HepG2 (cell line): ENCODE measurements around the gene CASS4. TPM values are rescaled to one million over a fixed set of nuclear protein-coding genes. Genes with fewer than 3 reads are reported as not detected.
A peak's percentile ranks its signal among the peaks of the same experiment; 100 is the strongest.

ENCODE experiments used
- ATAC-seq: fragments of 200-7000 bp; cut with Tn5 transposase; 3 replicates; pipeline ENCODE4 v1.9.1; 2020; ENCODE audit warnings: mild to moderate bottlenecking, moderate library complexity
- BruUV-seq: library from RNA; stranded (reverse); fragments of 400-500 nt; replicated peaks from 2 replicates; lab custom pipeline; 2021; lab: Mats Ljungman, UMichigan
- CTCF ChIA-PET: fragments of 300-600 bp; formaldehyde crosslinking; extraction: SDS; loops from one replicate; lab custom pipeline; 2021; ENCODE audit warnings: low total read pairs, inconsistent platforms, low intra/inter-chr PET ratio; lab: Yijun Ruan, JAX
- POLR2A ChIA-PET: fragments of 350-600 bp; sonication (Branson Sonifier 250); formaldehyde crosslinking; loops from one replicate; lab custom pipeline; 2020; ENCODE audit warnings: antibody characterized with exemption, inconsistent platforms; lab: Yijun Ruan, JAX
- DNase-seq: peaks from one replicate; pipeline ENCODE4 v3.0.0-alpha.2; 2015; ENCODE audit warnings: low spot score
- FAIRE-seq: peaks from 3 replicates; lab custom pipeline; 2011; peaks lifted over from hg19 to GRCh38; lab: Jason Lieb, UNC
- H2AFZ ChIP-seq: one replicate; pipeline ENCODE4 v1.6.1; 2011; ENCODE audit warnings: low read length, inconsistent platforms
- H3K27ac ChIP-seq: fragments of 300-600 bp; 3 replicates; pipeline ENCODE4 v1.8.0; 2011; ENCODE audit warnings: mixed run types, mild to moderate bottlenecking, mixed read lengths, low read length, inconsistent platforms; ENCODE audit not compliant: insufficient read depth; ENCODE audit errors: extremely low read length
- H3K27me3 ChIP-seq, 2 experiments: fragments of 200-600 bp in 1 of 2; 2 replicates in 1 of 2; 3 replicates in 1 of 2; pipeline versions ENCODE4 v1.6.0 to v1.8.0; 2011; ENCODE audit warnings: low read length in 2 of 2, mild to moderate bottlenecking in 2 of 2, moderate library complexity in 2 of 2, inconsistent platforms in 1 of 2; ENCODE audit not compliant: insufficient read depth in 2 of 2, control insufficient read depth in 1 of 2
- H3K36me3 ChIP-seq, 2 experiments: fragments of 200-600 bp in 1 of 2; replicated peaks in 1 of 2; 2 replicates in 1 of 2; 3 replicates in 1 of 2; pipeline versions ENCODE4 v1.5.1 to v1.8.0; 2011; ENCODE audit warnings: low read length in 2 of 2, inconsistent platforms in 1 of 2; ENCODE audit not compliant: insufficient read depth in 2 of 2, control insufficient read depth in 1 of 2
- H3K4me1 ChIP-seq: 2 replicates; pipeline ENCODE4 v1.5.1; 2012; ENCODE audit warnings: low read length, inconsistent platforms; ENCODE audit not compliant: insufficient read depth
- H3K4me2 ChIP-seq: 2 replicates; pipeline ENCODE4 v1.6.0; 2011; ENCODE audit warnings: low read depth, low read length, inconsistent platforms
- H3K4me3 ChIP-seq, 3 experiments: fragments of 200-600 bp in 1 of 3; sonication (generic), shearing (Covaris generic) in 1 of 3; replicated peaks in 1 of 3; 2 replicates each; pipeline ENCODE4 v1.5.1; 2011 to 2016; ENCODE audit warnings: low read length in 3 of 3, inconsistent platforms in 2 of 3, low read depth in 2 of 3, mild to moderate bottlenecking in 2 of 3, control low read depth in 1 of 3, mixed read lengths in 1 of 3; ENCODE audit not compliant: insufficient read depth in 1 of 3
- H3K79me2 ChIP-seq: one replicate; pipeline ENCODE4 v1.6.1; 2011; ENCODE audit warnings: low read length, inconsistent platforms; ENCODE audit not compliant: insufficient read depth
- H3K9ac ChIP-seq: 2 replicates; pipeline ENCODE4 v1.6.0; 2011; ENCODE audit warnings: mild to moderate bottlenecking, low read depth, low read length, inconsistent platforms; ENCODE audit not compliant: insufficient read depth
- H3K9me3 ChIP-seq: 2 replicates; pipeline ENCODE4 v1.5.1; 2012; ENCODE audit warnings: mild to moderate bottlenecking, low read length
- H4K20me1 ChIP-seq: 2 replicates; pipeline ENCODE4 v1.6.0; 2011; ENCODE audit warnings: inconsistent platforms, mild to moderate bottlenecking, low read length, moderate library complexity; ENCODE audit not compliant: insufficient read depth
- AGO2 ChIP-seq: fragments of 200-400 bp; formaldehyde crosslinking; optimal IDR thresholded peaks from 2 replicates; pipeline ENCODE3; 2017; ENCODE audit warnings: mild to moderate bottlenecking, low read depth, low read length, moderate library complexity
- MED1 ChIP-seq: sonication (generic); formaldehyde crosslinking; IDR thresholded peaks from 2 replicates; pipeline ENCODE4 v1.4.0; 2020; ENCODE audit warnings: missing genetic modification reagents
- NFE2L2 ChIP-seq: fragments of 150-350 bp; IDR thresholded peaks from 2 replicates; pipeline ENCODE4 v1.6.1; 2014; ENCODE audit warnings: low read length
- PHF20 ChIP-seq: sonication (generic); formaldehyde crosslinking; IDR thresholded peaks from 2 replicates; pipeline ENCODE4 v1.5.0; 2020; ENCODE audit warnings: mild to moderate bottlenecking, missing genetic modification reagents
- SMARCC2 ChIP-seq: fragments of 450-650 bp; IDR thresholded peaks from 2 replicates; pipeline ENCODE4 v1.6.1; 2017; ENCODE audit warnings: antibody characterized with exemption, mild to moderate bottlenecking
- STAG1 ChIP-seq: sonication (generic); formaldehyde crosslinking; IDR thresholded peaks from 2 replicates; pipeline ENCODE4 v1.4.0; 2020; ENCODE audit warnings: missing genetic modification reagents
- TCF12 ChIP-seq, 2 experiments: fragments of 450-650 bp in 1 of 2; sonication (generic) in 1 of 2; formaldehyde crosslinking in 1 of 2; IDR thresholded peaks; 2 replicates each; pipeline versions ENCODE4 v1.6.1 to v1.8.0; 2017 to 2022; ENCODE audit warnings: antibody characterized with exemption in 1 of 2, mild to moderate bottlenecking in 1 of 2, missing genetic modification reagents in 1 of 2, moderate library complexity in 1 of 2
- XRCC5 ChIP-seq: fragments of 200-400 bp; formaldehyde crosslinking; optimal IDR thresholded peaks from 2 replicates; pipeline ENCODE3; 2017; ENCODE audit warnings: mild to moderate bottlenecking, low read length
- ZNF101 ChIP-seq: sonication (generic); formaldehyde crosslinking; IDR thresholded peaks from 2 replicates; pipeline ENCODE4 v1.4.0; 2020; ENCODE audit warnings: mild to moderate bottlenecking, low read depth, missing genetic modification reagents, borderline replicate concordance
- ZNF264 ChIP-seq: sonication (generic); formaldehyde crosslinking; IDR thresholded peaks from 2 replicates; pipeline ENCODE4 v1.4.0; 2020; ENCODE audit warnings: missing genetic modification reagents
- ZNF713 ChIP-seq: sonication (generic); formaldehyde crosslinking; IDR thresholded peaks from 2 replicates; pipeline ENCODE4 v1.4.0; 2020; ENCODE audit warnings: mild to moderate bottlenecking, missing genetic modification reagents
- WGBS: methylation state at CpG from one replicate; pipeline ENCODE4 v1.1.6; 2017; ENCODE audit warnings: low lambda C conversion rate; 5-methylcytosine and 5-hydroxymethylcytosine counted together
- in situ Hi-C: cut with HindIII; loops from 2 replicates; pipeline ENCODE4 v1.10.0; 2017; ENCODE audit warnings: low pct_unique_long_range_greater_than_20kb; ENCODE audit not compliant: extremely low pct_ligation_motif_present
- intact Hi-C: fragments of 100-400 bp; cut with micrococcal nuclease; formaldehyde crosslinking; loops from one replicate; pipeline ENCODE4 v1.10.0; 2022; ENCODE audit not compliant: unreplicated experiment
- polyA plus RNA-seq, 8 experiments: library from polyadenylated mRNA; depleted of rRNA in 3 of 8; stranded (reverse) in 7 of 8; unstranded in 1 of 8; fragments of >200 nt; fragmentation: Illumina TruSeq in 4 of 8; extraction: Trizol in 4 of 8; gene quantifications; 2 replicates each; pipeline versions ENCODE4 v1.2.1 to v1.2.3, GENCODE V29; 2011 to 2016; ENCODE audit warnings: low read depth in 4 of 8, missing spikeins in 1 of 8, mixed read lengths in 1 of 8; ENCODE audit not compliant: insufficient read depth in 1 of 8
- total RNA-seq, 5 experiments: library from RNA; depleted of rRNA; stranded (reverse); fragments of >200 nt; fragmentation: Illumina TruSeq; extraction: Trizol; gene quantifications; 2 replicates each; pipeline ENCODE4 v1.2.3, GENCODE V29; 2016; ENCODE audit warnings: low read depth in 1 of 5
- TF ChIP-seq, protein P1 (sequence below): sonication (generic); formaldehyde crosslinking; IDR thresholded peaks from 2 replicates; pipeline ENCODE4 v1.5.1; 2020; ENCODE audit warnings: mild to moderate bottlenecking, missing genetic modification reagents, moderate library complexity
- TF ChIP-seq, protein P2 (sequence below): sonication (generic); formaldehyde crosslinking; IDR thresholded peaks from 2 replicates; pipeline ENCODE4 v1.4.0; 2020; ENCODE audit warnings: missing genetic modification reagents, borderline replicate concordance
- TF ChIP-seq, protein P3 (sequence below): sonication (generic); formaldehyde crosslinking; IDR thresholded peaks from 2 replicates; pipeline ENCODE4 v1.5.1; 2020; ENCODE audit warnings: missing genetic modification reagents, mild to moderate bottlenecking, borderline replicate concordance

Gene CASS4
- total and polyA plus RNA-seq, 2 of the 13 experiments (the other 11 are each of a cell fraction or from before 2014, with no cell fraction given): 0.17 to 0.49 TPM

DNA sequence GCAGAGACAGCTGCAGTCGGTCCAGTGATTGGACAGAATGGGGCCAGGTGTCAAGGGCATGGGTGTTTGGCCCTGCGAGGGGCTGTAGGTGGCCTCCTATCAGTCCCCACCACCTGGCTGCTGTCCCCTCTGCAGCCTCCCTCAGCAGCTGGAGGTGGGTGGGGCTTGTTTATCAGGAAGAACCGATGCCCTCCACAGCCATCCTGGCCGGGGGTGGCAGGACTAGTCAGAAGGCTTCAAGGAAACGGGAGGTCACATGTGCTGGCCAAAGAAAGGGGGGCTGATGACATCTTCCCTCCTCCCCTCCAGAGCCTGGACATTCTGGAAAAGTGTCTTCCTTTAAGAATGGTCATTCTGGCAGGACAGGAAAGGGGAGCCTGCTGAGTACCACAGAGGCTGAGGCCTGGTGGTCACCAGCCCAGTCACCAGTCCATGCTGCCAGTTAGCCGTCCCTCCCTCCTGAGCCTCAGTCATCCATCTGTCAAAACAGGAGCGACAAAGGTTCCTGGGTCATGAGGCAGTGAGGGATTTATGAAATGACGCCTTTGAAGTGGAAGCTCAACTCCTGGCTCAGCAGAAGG lies 49.1 kb upstream of the CASS4 start:
- no peak overlapping the region for H3K9ac ChIP-seq
- H3K36me3 ChIP-seq: peaks cover 3 to 23% of the 10 kb centered on the region in 2 experiments; a peak in 4 of 5 replicates
- WGBS: 86% methylated on average over 8 of the region's 8 CpGs
- no peak overlapping the region for H3K27ac ChIP-seq
- in situ Hi-C loops: no loop called here
- no peak for DNase-seq
- no peak overlapping the region for H2AFZ ChIP-seq
- ChIA-PET POLR2A (no interaction called here), CTCF (no interaction called here)
- FAIRE-seq: no peak
- H3K79me2 ChIP-seq: peaks cover 11% of the 10 kb centered on the region
- no peaks in the 10 kb centered on the region for H3K9me3 ChIP-seq
- no peak overlapping the region for H3K4me2 ChIP-seq
- peaks cover 3% of the 10 kb centered on the region; the same call in 1 of the 2 replicates for H4K20me1 ChIP-seq
- H3K4me1 ChIP-seq: peaks cover 28% of the 10 kb centered on the region
- BruUV-seq: no TSS peak
- no peak overlapping the region for H3K4me3 ChIP-seq
- intact Hi-C loops: no loop called here
- no peak for ATAC-seq
- H3K27me3 ChIP-seq: no peaks in the 10 kb centered on the region; a peak in 1 of 5 replicates
- TF ChIP-seq TCF12 (IDR thresholded peaks at IDR 0.05) (no peak), TCF12 (CRISPR knock-in tag; IDR thresholded peaks at IDR 0.05) (no peak), ZNF264 (no peak), STAG1 (CRISPR knock-in tag) (no peak), MED1 (no peak), AGO2 (peak; percentile 76), PHF20 (CRISPR knock-in tag) (0 out of 2 replicates have a peak, but pooled peaks have one; percentile 20), NFE2L2 (no peak), ZNF101 (no peak), SMARCC2 (no peak), XRCC5 (peak; percentile 42), ZNF713 (no peak)
- TF ChIP-seq, protein P1, sequence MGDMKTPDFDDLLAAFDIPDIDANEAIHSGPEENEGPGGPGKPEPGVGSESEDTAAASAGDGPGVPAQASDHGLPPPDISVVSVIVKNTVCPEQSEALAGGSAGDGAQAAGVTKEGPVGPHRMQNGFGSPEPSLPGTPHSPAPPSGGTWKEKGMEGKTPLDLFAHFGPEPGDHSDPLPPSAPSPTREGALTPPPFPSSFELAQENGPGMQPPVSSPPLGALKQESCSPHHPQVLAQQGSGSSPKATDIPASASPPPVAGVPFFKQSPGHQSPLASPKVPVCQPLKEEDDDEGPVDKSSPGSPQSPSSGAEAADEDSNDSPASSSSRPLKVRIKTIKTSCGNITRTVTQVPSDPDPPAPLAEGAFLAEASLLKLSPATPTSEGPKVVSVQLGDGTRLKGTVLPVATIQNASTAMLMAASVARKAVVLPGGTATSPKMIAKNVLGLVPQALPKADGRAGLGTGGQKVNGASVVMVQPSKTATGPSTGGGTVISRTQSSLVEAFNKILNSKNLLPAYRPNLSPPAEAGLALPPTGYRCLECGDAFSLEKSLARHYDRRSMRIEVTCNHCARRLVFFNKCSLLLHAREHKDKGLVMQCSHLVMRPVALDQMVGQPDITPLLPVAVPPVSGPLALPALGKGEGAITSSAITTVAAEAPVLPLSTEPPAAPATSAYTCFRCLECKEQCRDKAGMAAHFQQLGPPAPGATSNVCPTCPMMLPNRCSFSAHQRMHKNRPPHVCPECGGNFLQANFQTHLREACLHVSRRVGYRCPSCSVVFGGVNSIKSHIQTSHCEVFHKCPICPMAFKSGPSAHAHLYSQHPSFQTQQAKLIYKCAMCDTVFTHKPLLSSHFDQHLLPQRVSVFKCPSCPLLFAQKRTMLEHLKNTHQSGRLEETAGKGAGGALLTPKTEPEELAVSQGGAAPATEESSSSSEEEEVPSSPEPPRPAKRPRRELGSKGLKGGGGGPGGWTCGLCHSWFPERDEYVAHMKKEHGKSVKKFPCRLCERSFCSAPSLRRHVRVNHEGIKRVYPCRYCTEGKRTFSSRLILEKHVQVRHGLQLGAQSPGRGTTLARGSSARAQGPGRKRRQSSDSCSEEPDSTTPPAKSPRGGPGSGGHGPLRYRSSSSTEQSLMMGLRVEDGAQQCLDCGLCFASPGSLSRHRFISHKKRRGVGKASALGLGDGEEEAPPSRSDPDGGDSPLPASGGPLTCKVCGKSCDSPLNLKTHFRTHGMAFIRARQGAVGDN (CRISPR knock-in tag): peak; percentile 38
- TF ChIP-seq, protein P2, sequence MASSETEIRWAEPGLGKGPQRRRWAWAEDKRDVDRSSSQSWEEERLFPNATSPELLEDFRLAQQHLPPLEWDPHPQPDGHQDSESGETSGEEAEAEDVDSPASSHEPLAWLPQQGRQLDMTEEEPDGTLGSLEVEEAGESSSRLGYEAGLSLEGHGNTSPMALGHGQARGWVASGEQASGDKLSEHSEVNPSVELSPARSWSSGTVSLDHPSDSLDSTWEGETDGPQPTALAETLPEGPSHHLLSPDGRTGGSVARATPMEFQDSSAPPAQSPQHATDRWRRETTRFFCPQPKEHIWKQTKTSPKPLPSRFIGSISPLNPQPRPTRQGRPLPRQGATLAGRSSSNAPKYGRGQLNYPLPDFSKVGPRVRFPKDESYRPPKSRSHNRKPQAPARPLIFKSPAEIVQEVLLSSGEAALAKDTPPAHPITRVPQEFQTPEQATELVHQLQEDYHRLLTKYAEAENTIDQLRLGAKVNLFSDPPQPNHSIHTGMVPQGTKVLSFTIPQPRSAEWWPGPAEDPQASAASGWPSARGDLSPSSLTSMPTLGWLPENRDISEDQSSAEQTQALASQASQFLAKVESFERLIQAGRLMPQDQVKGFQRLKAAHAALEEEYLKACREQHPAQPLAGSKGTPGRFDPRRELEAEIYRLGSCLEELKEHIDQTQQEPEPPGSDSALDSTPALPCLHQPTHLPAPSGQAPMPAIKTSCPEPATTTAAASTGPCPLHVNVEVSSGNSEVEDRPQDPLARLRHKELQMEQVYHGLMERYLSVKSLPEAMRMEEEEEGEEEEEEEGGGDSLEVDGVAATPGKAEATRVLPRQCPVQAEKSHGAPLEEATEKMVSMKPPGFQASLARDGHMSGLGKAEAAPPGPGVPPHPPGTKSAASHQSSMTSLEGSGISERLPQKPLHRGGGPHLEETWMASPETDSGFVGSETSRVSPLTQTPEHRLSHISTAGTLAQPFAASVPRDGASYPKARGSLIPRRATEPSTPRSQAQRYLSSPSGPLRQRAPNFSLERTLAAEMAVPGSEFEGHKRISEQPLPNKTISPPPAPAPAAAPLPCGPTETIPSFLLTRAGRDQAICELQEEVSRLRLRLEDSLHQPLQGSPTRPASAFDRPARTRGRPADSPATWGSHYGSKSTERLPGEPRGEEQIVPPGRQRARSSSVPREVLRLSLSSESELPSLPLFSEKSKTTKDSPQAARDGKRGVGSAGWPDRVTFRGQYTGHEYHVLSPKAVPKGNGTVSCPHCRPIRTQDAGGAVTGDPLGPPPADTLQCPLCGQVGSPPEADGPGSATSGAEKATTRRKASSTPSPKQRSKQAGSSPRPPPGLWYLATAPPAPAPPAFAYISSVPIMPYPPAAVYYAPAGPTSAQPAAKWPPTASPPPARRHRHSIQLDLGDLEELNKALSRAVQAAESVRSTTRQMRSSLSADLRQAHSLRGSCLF: no peak
- TF ChIP-seq, protein P3, sequence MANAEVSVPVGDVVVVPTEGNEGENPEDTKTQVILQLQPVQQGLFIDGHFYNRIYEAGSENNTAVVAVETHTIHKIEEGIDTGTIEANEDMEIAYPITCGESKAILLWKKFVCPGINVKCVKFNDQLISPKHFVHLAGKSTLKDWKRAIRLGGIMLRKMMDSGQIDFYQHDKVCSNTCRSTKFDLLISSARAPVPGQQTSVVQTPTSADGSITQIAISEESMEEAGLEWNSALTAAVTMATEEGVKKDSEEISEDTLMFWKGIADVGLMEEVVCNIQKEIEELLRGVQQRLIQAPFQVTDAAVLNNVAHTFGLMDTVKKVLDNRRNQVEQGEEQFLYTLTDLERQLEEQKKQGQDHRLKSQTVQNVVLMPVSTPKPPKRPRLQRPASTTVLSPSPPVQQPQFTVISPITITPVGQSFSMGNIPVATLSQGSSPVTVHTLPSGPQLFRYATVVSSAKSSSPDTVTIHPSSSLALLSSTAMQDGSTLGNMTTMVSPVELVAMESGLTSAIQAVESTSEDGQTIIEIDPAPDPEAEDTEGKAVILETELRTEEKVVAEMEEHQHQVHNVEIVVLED: no peak
